Heart left ventricle (tissue), 13 donors: ENCODE measurements around the gene TMEM259.

Experiments used
- CTCF ChIP-seq, 12 donors: fragments of 200-600 bp; sonication (generic) in 4 of 12; IDR thresholded peaks; one replicate each; pipeline versions ENCODE4 v1.5.0 to v1.8.0; 2018 to 2022; ENCODE audit warnings: antibody characterized with exemption in 12 of 12, mild to moderate bottlenecking in 5 of 12
- POLR2A ChIP-seq, 2 donors: fragments of 450-650 bp; IDR thresholded peaks; one replicate each; pipeline ENCODE4 v1.6.1; 2017; ENCODE audit warnings: antibody characterized with exemption in 2 of 2, mild to moderate bottlenecking in 2 of 2, moderate library complexity in 2 of 2
- donor health status: ischemic (EF 13 %, LVEDD 7.1; RV severe dilation, severe dysfunction).
- donor health status: DM: no; HTN: yes; CAD: no.
- donor health status: DM: no; HTN: no; CAD: no.
- donor health status: ischemic (EF 25% LVEDD 6.9; RV normal size, moderate dysfunction).
- donor health status: ischemic (EF 25% LVEDD 5.7; RV mildly dilated, moderate dysfunction).
- donor health status: ischemic (EF 35%, LVEDD 5.7; RV mildly dilated, moderate dysfunction).
- donor health status: nonischemic (EF 11% LVEDD 7.7; RV severe dilation, severe dysfunction).
- donor health status: DM: yes; HTN: yes; CAD: no.
- donor health status: PGD.
- donor health status: ischemic (EF 29% LVEDD 5.4; RV normal size, mild dysfunction).
- donor health status: nonischemic (EF 23%, LVEDD 6.1; RV moderate dilation, normal function).

GRCh38 chr19:999379-999719 is 21.6 kb downstream of the TMEM259 start:
- TF ChIP-seq CTCF (IDR thresholded peaks at IDR 0.05), result no peak
- no peak for TF ChIP-seq POLR2A (IDR thresholded peaks at IDR 0.05)
